ENCODE data around the gene IGDCC3. TPM values are rescaled to one million over a fixed set of nuclear protein-coding genes. Genes with fewer than 3 reads are reported as not detected.

Gene IGDCC3
- polyA plus RNA-seq, 1 donor: 1.6 TPM

DNA sequence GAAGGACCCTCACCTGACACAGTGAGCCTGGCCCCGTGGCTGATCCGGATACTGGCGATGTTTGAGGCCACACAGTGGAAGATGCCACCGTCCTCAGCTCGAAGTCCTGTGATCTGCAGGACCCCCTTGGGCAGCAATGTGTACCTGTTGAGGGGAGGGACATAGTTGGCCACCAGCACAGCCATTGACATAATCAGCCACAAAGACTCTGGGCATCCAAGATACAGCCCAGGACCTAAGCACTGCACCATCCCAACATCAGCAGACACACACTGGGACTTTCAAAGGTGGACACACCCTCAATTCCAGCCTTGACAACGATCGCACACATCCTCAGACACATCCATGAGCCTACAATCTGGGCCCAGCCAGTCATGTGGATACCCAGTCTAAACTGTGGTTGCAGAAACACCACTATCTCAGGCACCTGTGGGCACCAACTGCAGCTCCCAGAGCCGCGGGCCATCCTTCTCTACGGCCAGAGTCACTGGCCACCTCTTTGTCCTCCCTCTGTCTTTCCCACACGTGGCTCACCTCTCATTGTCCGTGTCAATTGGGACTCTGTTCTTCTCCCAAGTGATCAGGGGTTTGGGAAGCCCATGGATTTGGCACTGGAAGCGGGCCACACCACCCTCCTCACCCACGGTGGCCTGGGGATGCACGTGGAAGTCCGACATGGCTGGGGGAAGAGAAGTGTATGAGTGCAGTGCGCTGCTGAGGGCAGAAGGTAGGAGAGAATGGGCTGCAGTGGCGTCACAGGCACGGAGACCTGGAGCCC, 42.3 kb downstream of the IGDCC3 start:
- H3K9me3 ChIP-seq (ENCODE audit: control insufficient read depth, low read depth, low read length): no peaks in the 10 kb centered on the region
- no peak overlapping the region for H3K4me3 ChIP-seq (ENCODE audit: low read length)

GRCh38 chr15:65334586-65335231, 43.1 kb downstream of the IGDCC3 start:
- Histone ChIP-seq H3K27ac (ENCODE audit: low read length) (no peak overlapping the region), H3K9me3 (ENCODE audit: control insufficient read depth, low read depth, low read length) (no peaks in the 10 kb centered on the region), H3K4me3 (ENCODE audit: low read length) (no peak overlapping the region), H3K4me1 (ENCODE audit: control insufficient read depth, insufficient read depth, low read length) (peaks cover 5% of the 10 kb centered on the region), H3K36me3 (ENCODE audit: control insufficient read depth, insufficient read depth, low read length) (peaks cover 5% of the 10 kb centered on the region), H3K27me3 (ENCODE audit: control insufficient read depth, insufficient read depth, low read length) (no peaks in the 10 kb centered on the region)
- DNase-seq: no peak
- WGBS (ENCODE audit: insufficient coverage, low lambda C conversion rate): no CpG with 5 or more reads among the region's 20 CpGs

More for the DNA sequence above, 42.3 kb downstream of the IGDCC3 start:
- H3K27ac ChIP-seq (ENCODE audit: low read length): no peak overlapping the region
- no CpG with 5 or more reads among the region's 19 CpGs for WGBS (ENCODE audit: insufficient coverage, low lambda C conversion rate)
- DNase-seq: no peak
- no peaks in the 10 kb centered on the region for H3K27me3 ChIP-seq (ENCODE audit: control insufficient read depth, insufficient read depth, low read length)
- H3K36me3 ChIP-seq (ENCODE audit: control insufficient read depth, insufficient read depth, low read length): peaks cover 5% of the 10 kb centered on the region
- H3K4me1 ChIP-seq (ENCODE audit: control insufficient read depth, insufficient read depth, low read length): peaks cover 12% of the 10 kb centered on the region

DNA sequence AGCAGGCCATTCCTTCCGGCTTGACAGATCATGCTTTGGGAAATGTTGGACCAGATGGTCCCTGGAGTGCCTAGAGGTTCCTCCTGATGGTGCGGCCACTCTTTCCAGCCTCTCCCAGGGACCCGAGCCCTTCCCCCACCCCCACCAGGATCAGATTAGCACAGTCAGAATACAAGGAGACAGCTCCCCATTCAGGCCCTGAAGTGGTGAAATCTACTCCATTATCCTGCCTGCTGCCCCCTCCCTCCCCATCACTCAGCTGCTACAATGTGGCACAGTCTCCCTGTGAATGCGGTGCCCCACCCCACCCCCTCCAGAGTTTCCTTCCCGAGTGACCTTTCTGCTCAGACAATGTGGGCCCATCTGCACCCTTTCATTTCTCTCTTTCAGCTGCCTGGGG, 43.9 kb downstream of the IGDCC3 start:
- Histone ChIP-seq H3K36me3 (ENCODE audit: control insufficient read depth, insufficient read depth, low read length) (peaks cover 5% of the 10 kb centered on the region), H3K27ac (ENCODE audit: low read length) (no peak overlapping the region), H3K4me3 (ENCODE audit: low read length) (no peak overlapping the region), H3K9me3 (ENCODE audit: control insufficient read depth, low read depth, low read length) (no peaks in the 10 kb centered on the region), H3K4me1 (ENCODE audit: control insufficient read depth, insufficient read depth, low read length) (no peaks in the 10 kb centered on the region), H3K27me3 (ENCODE audit: control insufficient read depth, insufficient read depth, low read length) (no peaks in the 10 kb centered on the region)
- WGBS (ENCODE audit: insufficient coverage, low lambda C conversion rate): no CpG with 5 or more reads among the region's 5 CpGs
- no peak for DNase-seq

DNA sequence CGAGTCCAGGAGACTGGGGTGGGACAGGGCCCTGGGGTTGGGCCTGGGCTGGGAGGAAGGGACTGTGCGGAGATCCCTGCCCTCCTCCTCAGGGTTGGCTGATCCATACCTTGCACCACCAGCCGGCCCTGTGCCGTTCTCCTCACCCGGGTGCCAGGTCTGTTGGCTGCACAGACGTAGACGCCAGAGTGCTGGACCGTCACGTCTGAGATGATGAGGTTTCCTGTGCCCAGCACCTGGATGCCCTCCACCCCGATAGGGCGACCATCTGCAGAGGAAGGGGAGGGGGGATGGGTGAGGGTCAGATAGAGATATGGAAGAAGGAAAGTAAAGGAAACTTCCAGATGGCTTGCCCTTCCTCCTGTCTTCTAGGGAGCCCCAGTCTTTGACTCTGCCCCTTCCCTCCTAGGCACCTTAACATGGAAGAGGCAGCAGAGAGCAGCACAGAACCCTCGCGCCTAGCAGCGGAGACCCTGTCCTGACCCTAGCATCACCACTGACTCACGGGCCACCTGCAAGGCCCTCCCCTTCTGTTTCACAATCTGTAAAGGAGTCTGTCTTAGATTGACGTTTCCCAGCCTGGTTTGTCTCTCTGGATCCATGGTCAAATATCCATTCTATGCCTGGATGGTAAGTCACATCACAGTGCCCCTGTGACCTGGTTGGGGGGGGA, 44.5 kb downstream of the IGDCC3 start:
- Histone ChIP-seq H3K4me1 (ENCODE audit: control insufficient read depth, insufficient read depth, low read length) (no peaks in the 10 kb centered on the region), H3K27ac (ENCODE audit: low read length) (no peak overlapping the region), H3K4me3 (ENCODE audit: low read length) (no peak overlapping the region), H3K27me3 (ENCODE audit: control insufficient read depth, insufficient read depth, low read length) (no peaks in the 10 kb centered on the region), H3K36me3 (ENCODE audit: control insufficient read depth, insufficient read depth, low read length) (peaks cover 5% of the 10 kb centered on the region), H3K9me3 (ENCODE audit: control insufficient read depth, low read depth, low read length) (no peaks in the 10 kb centered on the region)
- DNase-seq: no peak
- WGBS (ENCODE audit: insufficient coverage, low lambda C conversion rate): no CpG with 5 or more reads among the region's 16 CpGs

- WGBS (ENCODE audit: insufficient coverage, low lambda C conversion rate): no CpG with 5 or more reads among the region's 31 CpGs
These were observed 45.2 kb downstream of the IGDCC3 start for GRCh38 chr15:65332391-65333147.

DNA sequence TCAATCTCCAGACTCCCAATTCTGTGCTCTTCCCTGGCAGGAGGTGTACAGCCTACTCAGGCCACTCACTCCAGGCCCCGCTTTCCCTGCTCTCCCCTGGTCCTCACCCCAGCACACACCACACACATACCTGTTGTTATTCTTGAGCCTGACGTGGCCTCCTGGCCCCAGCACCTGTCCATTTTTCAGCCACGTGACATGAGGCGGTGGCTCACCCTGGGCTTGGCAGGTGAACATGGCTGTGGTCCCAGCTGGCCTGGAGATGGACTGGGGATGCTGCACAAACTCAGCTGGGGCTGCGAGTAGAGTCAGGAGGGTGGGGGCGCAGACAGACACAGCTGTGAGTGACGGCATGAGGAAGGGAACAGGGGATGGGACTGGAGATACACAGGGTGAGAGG, 46.0 kb downstream of the IGDCC3 start:
- no peak for DNase-seq
- Histone ChIP-seq H3K36me3 (ENCODE audit: control insufficient read depth, insufficient read depth, low read length) (peaks cover 5% of the 10 kb centered on the region), H3K27ac (ENCODE audit: low read length) (no peak overlapping the region), H3K4me3 (ENCODE audit: low read length) (no peak overlapping the region), H3K9me3 (ENCODE audit: control insufficient read depth, low read depth, low read length) (no peaks in the 10 kb centered on the region), H3K27me3 (ENCODE audit: control insufficient read depth, insufficient read depth, low read length) (no peaks in the 10 kb centered on the region), H3K4me1 (ENCODE audit: control insufficient read depth, insufficient read depth, low read length) (no peaks in the 10 kb centered on the region)
- no CpG with 5 or more reads among the region's 7 CpGs for WGBS (ENCODE audit: insufficient coverage, low lambda C conversion rate)

More at GRCh38 chr15:65332391-65333147, 45.2 kb downstream of the IGDCC3 start:
- Histone ChIP-seq H3K27me3 (ENCODE audit: control insufficient read depth, insufficient read depth, low read length) (no peaks in the 10 kb centered on the region), H3K9me3 (ENCODE audit: control insufficient read depth, low read depth, low read length) (no peaks in the 10 kb centered on the region), H3K4me1 (ENCODE audit: control insufficient read depth, insufficient read depth, low read length) (no peaks in the 10 kb centered on the region), H3K4me3 (ENCODE audit: low read length) (no peak overlapping the region), H3K36me3 (ENCODE audit: control insufficient read depth, insufficient read depth, low read length) (peaks cover 5% of the 10 kb centered on the region), H3K27ac (ENCODE audit: low read length) (no peak overlapping the region)
- no peak for DNase-seq

GRCh38 chr15:65330934-65331645, 46.7 kb downstream of the IGDCC3 start:
- no peak overlapping the region for H3K27ac ChIP-seq (ENCODE audit: low read length)
- H3K9me3 ChIP-seq (ENCODE audit: control insufficient read depth, low read depth, low read length): no peaks in the 10 kb centered on the region
- no peak for DNase-seq
- H3K4me1 ChIP-seq (ENCODE audit: control insufficient read depth, insufficient read depth, low read length): no peaks in the 10 kb centered on the region
- peaks cover 5% of the 10 kb centered on the region for H3K36me3 ChIP-seq (ENCODE audit: control insufficient read depth, insufficient read depth, low read length)
- WGBS (ENCODE audit: insufficient coverage, low lambda C conversion rate): no CpG with 5 or more reads among the region's 22 CpGs
- H3K4me3 ChIP-seq (ENCODE audit: low read length): no peak overlapping the region
- peaks cover 2% of the 10 kb centered on the region for H3K27me3 ChIP-seq (ENCODE audit: control insufficient read depth, insufficient read depth, low read length)

- 100% methylated on average over 1 of the region's 18 CpGs for whole genome bisulfite sequencing (ENCODE audit: insufficient coverage, low lambda C conversion rate)
- H3K4me3 ChIP-seq (ENCODE audit: low read length): no peak overlapping the region
- no peak for DNase-seq
These were observed 47.6 kb downstream of the IGDCC3 start for GRCh38 chr15:65329984-65330735.

GRCh38 chr15:65329288-65329983, 48.4 kb downstream of the IGDCC3 start:
- H3K36me3 ChIP-seq (ENCODE audit: control insufficient read depth, insufficient read depth, low read length): peaks cover 5% of the 10 kb centered on the region
- peaks cover 2% of the 10 kb centered on the region for H3K27me3 ChIP-seq (ENCODE audit: control insufficient read depth, insufficient read depth, low read length)
- H3K27ac ChIP-seq (ENCODE audit: low read length): no peak overlapping the region
- no CpG with 5 or more reads among the region's 21 CpGs for WGBS (ENCODE audit: insufficient coverage, low lambda C conversion rate)
- no peak for DNase-seq
- no peaks in the 10 kb centered on the region for H3K4me1 ChIP-seq (ENCODE audit: control insufficient read depth, insufficient read depth, low read length)
- no peaks in the 10 kb centered on the region for H3K9me3 ChIP-seq (ENCODE audit: control insufficient read depth, low read depth, low read length)
- H3K4me3 ChIP-seq (ENCODE audit: low read length): no peak overlapping the region

More at GRCh38 chr15:65329984-65330735, 47.6 kb downstream of the IGDCC3 start:
- Histone ChIP-seq H3K36me3 (ENCODE audit: control insufficient read depth, insufficient read depth, low read length) (peaks cover 5% of the 10 kb centered on the region), H3K9me3 (ENCODE audit: control insufficient read depth, low read depth, low read length) (no peaks in the 10 kb centered on the region), H3K27ac (ENCODE audit: low read length) (no peak overlapping the region), H3K27me3 (ENCODE audit: control insufficient read depth, insufficient read depth, low read length) (peaks cover 2% of the 10 kb centered on the region), H3K4me1 (ENCODE audit: control insufficient read depth, insufficient read depth, low read length) (no peaks in the 10 kb centered on the region)
